HEK293T (cell line): ENCODE results near the gene BORA.
"Not testable (repeated sequence)": the region's sequence is repeated elsewhere in the genome, so short reads cannot be mapped to it uniquely, and the experiment has no call there.

ENCODE experiments used
- CTCF ChIA-PET: fragments of 350-600 bp; formaldehyde crosslinking; extraction: SDS; loops from one replicate; lab custom pipeline; 2021; ENCODE audit warnings: antibody characterized with exemption, inconsistent platforms; lab: Yijun Ruan, JAX
- POLR2A ChIA-PET: fragments of 350-600 bp; formaldehyde crosslinking; extraction: SDS; loops from one replicate; lab custom pipeline; 2020; ENCODE audit warnings: antibody characterized with exemption, inconsistent platforms; lab: Yijun Ruan, JAX
- DNase-seq: peaks from one replicate; pipeline ENCODE4 v3.0.0; 2012; ENCODE audit warnings: mixed read lengths; ENCODE audit errors: extremely low spot score
- ARNT ChIP-seq: fragments of 450-650 bp; IDR thresholded peaks from 2 replicates; pipeline ENCODE4 v1.6.1; 2017; ENCODE audit warnings: mild to moderate bottlenecking
- BHLHE40 ChIP-seq: fragments of 450-650 bp; IDR thresholded peaks from 2 replicates; pipeline ENCODE4 v1.6.1; 2016; ENCODE audit warnings: mild to moderate bottlenecking, moderate library complexity, borderline replicate concordance
- CTBP1 ChIP-seq: fragments of 450-650 bp; IDR thresholded peaks from 2 replicates; pipeline ENCODE4 v1.6.1; 2016; ENCODE audit warnings: borderline replicate concordance
- ELF4 ChIP-seq: fragments of 450-650 bp; IDR thresholded peaks from 2 replicates; pipeline ENCODE4 v1.6.1; 2017; ENCODE audit warnings: antibody characterized with exemption
- FOXA1 ChIP-seq: fragments of 450-650 bp; IDR thresholded peaks from 2 replicates; pipeline ENCODE4 v1.6.1; 2016; ENCODE audit warnings: mild to moderate bottlenecking
- FOXK2 ChIP-seq: fragments of 450-650 bp; IDR thresholded peaks from 2 replicates; pipeline ENCODE4 v1.6.1; 2016; ENCODE audit warnings: mild to moderate bottlenecking
- FOXM1 ChIP-seq: fragments of 450-650 bp; IDR thresholded peaks from 2 replicates; pipeline ENCODE4 v1.6.1; 2017; ENCODE audit warnings: mild to moderate bottlenecking, borderline replicate concordance
- HDGF ChIP-seq: fragments of 450-650 bp; IDR thresholded peaks from 2 replicates; pipeline ENCODE4 v1.6.1; 2017; ENCODE audit warnings: antibody characterized with exemption, borderline replicate concordance
- L3MBTL2 ChIP-seq: fragments of 450-650 bp; conservative IDR thresholded peaks from 2 replicates; pipeline ENCODE4 v1.6.1; 2016; ENCODE audit warnings: mild to moderate bottlenecking
- LEF1 ChIP-seq: fragments of 450-650 bp; IDR thresholded peaks from 2 replicates; pipeline ENCODE4 v1.6.1; 2017; ENCODE audit warnings: mild to moderate bottlenecking, borderline replicate concordance
- NFRKB ChIP-seq: fragments of 450-650 bp; IDR thresholded peaks from 2 replicates; pipeline ENCODE4 v1.6.1; 2016; ENCODE audit warnings: mild to moderate bottlenecking, moderate library complexity
- SP1 ChIP-seq: fragments of 450-650 bp; IDR thresholded peaks from 2 replicates; pipeline ENCODE4 v1.6.1; 2017
- SUZ12 ChIP-seq: fragments of 450-650 bp; IDR thresholded peaks from 2 replicates; pipeline ENCODE4 v1.6.1; 2016; ENCODE audit warnings: mild to moderate bottlenecking
- TARDBP ChIP-seq: fragments of 450-650 bp; IDR thresholded peaks from 2 replicates; pipeline ENCODE4 v1.6.1; 2016
- ZNF384 ChIP-seq: fragments of 450-650 bp; IDR thresholded peaks from 2 replicates; pipeline ENCODE4 v1.6.1; 2016
- TF ChIP-seq, protein P1 (sequence below): fragments of 450-650 bp; IDR thresholded peaks from 2 replicates; pipeline ENCODE4 v1.6.1; 2016

Gene BORA

DNA sequence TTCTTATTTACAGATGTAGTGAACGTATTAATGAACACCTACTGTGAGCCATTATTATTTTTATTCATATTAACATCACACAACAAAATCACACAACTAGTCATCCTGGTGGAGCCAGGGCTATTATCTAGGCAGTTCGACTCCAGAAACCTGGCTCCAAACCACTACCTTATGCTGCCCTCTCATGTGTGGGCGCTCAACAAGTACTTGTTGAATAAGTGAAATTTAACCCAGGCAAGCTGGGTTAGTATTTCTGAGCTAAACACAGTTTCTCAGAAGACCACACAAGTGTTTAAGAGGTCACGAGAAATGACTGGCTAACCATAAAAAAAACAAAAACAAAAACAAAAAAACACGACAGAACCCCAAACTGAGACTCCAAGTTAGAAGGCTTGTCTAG lies 33.9 kb upstream of the BORA start:
- ChIA-PET CTCF (no interaction called here), POLR2A (no interaction called here)
- TF ChIP-seq LEF1 = no peak
- TF ChIP-seq CTBP1 = no peak
- no peak for TF ChIP-seq ELF4
- no peak for TF ChIP-seq NFRKB
- TF ChIP-seq, protein P1, sequence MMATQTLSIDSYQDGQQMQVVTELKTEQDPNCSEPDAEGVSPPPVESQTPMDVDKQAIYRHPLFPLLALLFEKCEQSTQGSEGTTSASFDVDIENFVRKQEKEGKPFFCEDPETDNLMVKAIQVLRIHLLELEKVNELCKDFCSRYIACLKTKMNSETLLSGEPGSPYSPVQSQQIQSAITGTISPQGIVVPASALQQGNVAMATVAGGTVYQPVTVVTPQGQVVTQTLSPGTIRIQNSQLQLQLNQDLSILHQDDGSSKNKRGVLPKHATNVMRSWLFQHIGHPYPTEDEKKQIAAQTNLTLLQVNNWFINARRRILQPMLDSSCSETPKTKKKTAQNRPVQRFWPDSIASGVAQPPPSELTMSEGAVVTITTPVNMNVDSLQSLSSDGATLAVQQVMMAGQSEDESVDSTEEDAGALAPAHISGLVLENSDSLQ = no peak
- no peak for TF ChIP-seq FOXA1
- TF ChIP-seq SUZ12 = no peak
- no peak for TF ChIP-seq SP1
- TF ChIP-seq FOXK2 = no peak
- TF ChIP-seq FOXM1 = no peak
- no peak for TF ChIP-seq HDGF
- DNase-seq = no peak

DNA sequence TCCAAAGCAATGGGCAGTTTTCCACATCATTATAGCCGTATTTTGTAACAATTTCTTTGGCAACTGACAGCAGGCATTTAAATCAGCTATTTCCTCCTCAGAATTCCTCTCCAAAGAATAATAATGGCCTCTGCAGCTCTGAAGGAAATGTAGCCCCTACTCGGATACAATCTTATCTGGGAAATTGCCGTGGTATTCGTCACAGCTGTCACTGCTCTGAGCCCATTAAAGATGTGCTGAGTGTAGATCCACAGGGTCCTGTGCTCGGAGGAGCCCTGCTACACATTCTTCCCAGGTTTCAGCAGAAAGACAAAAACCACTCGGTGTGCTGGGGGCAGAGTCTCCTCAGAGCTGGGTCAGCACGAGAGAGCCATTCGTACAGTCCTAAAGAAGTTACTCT lies 33.4 kb upstream of the BORA start:
- DNase-seq = no peak
- no peak for TF ChIP-seq SP1
- CTCF ChIA-PET = no interaction called here
- POLR2A ChIA-PET = no interaction called here

DNA sequence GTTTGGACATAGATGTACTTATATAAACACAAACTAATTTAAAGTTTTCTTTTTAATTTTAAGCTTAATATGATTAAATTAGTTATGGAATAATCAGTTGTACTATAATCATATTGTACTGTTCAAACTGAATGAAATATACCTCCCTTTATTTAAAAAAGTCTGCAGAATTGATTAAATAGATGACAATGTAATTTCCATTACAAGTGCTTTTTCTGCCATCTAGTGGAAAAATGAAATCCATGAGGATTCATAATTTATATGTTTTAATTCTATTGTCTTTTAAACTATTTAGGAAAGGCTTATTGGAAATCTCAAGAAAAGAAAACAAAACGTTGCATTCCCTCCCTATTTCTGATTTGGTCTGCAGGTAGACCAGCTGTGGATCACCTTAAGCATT lies 31.1 kb upstream of the BORA start:
- DNase-seq = no peak
- ChIA-PET POLR2A (no interaction called here), CTCF (interaction anchor here (1.3 kb wide), 1 partner anchor 53 kb away, joined by 3 read pairs; no protein-coding TSS in a partner anchor)
- no peak for TF ChIP-seq L3MBTL2
- no peak for TF ChIP-seq NFRKB
- no peak for TF ChIP-seq HDGF
- TF ChIP-seq, protein P1 = no peak
- no peak for TF ChIP-seq SUZ12
- TF ChIP-seq BHLHE40 = no peak
- TF ChIP-seq FOXM1 = no peak
- TF ChIP-seq TARDBP = no peak
- no peak for TF ChIP-seq LEF1
- TF ChIP-seq ELF4 = no peak
- no peak for TF ChIP-seq ARNT
- TF ChIP-seq FOXK2 = no peak
- no peak for TF ChIP-seq ZNF384
- no peak for TF ChIP-seq CTBP1
- TF ChIP-seq FOXA1 = no peak
- TF ChIP-seq SP1 = no peak

DNA sequence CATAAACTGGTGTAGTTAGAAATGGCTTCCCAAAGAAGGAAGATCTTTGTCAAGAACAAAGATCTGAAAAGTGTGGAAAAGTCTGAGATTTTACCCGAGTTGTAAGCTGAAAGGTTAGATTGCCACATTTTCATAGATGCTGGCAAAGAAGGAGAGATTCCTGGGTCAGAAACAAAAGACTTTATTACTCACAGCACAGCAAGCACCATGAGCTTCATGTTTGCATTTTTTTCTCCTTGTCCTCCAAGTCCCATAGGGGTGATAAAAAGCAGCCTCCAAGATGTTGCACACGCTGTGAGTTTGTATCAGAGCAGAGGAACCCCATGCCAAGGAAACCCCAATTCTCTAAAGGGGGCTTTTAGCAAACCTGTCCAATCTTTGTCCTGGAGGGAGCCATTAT lies 29.6 kb upstream of the BORA start:
- CTCF ChIA-PET = interaction anchor here (0.6 kb wide), 1 partner anchor 235 kb away, joined by 6 read pairs; no protein-coding TSS in a partner anchor

DNA sequence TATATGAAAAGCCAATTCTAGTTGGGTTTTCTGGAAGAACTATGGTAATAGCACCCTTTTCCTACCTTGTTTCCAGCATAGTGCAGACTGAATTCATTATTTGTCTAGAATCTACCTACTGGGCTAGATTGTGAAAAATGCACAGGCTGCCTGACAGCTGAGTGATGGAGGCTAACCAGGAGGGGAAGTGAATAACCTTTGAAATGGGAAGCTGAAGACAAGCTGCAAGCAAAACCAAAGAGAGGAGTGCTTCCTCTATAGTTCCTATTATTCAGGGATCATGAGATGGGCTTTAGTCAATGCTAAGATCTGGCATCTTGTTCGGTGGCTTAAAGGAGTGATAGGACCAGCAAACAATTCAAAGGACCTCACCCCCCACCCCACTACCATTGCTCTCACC lies 27.2 kb upstream of the BORA start:
- POLR2A ChIA-PET = no interaction called here

More for the DNA sequence above, 29.6 kb upstream of the BORA start:
- TF ChIP-seq FOXM1 (no peak), ZNF384 (no peak), L3MBTL2 (no peak), TARDBP (no peak), FOXA1 (no peak)
- no peak for DNase-seq
- POLR2A ChIA-PET = no interaction called here

DNA sequence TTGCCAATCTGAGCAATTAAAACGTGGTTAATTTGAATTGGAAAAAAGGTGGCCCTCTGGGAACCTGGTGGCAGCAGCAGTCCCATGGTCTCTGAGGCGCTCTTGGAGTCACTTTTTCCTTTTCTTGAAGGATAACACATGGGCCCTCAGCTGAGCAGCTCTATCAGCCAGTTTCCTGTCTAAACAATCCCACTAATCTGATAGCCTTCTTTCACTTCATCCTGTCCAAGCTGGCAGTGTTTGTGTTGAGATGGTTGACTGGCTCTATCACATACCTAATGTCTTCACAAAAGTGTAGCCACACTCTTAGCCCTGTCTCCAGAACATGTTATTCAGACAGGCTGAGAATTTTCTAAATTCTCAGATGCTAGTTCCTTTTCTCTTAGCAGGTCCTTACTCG lies 10.9 kb upstream of the BORA start:
- CTCF ChIA-PET = no interaction called here
- POLR2A ChIA-PET = no interaction called here
- DNase-seq = no peak
- TF ChIP-seq HDGF (no peak), LEF1 (no peak)

More for the DNA sequence above, 27.2 kb upstream of the BORA start:
- TF ChIP-seq ARNT (no peak), HDGF (no peak), ZNF384 (no peak), BHLHE40 (no peak), SUZ12 (no peak), NFRKB (no peak), FOXA1 (no peak)
- CTCF ChIA-PET = no interaction called here
- DNase-seq = no peak

DNA sequence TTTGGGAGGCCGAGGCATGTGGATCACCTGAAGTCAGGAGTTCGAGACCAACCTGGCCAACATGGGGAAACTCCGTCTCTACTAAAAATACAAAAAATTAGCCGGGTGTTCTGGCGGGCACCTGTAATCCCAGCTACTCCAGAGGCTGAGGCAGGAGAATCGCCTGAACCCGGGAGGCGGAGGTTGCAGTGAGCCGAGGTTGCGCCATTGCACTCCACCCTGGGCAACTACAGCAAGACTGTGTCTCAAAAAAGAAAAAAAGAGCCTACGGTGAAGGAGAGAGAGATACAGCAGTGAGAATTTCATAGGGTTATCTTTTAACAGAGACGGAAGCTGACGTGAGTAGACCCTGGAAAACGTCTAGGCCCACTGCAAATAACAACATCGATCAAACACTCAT lies 1.5 kb upstream of the BORA start:
- DNase-seq, CTCF ChIA-PET, POLR2A ChIA-PET: not testable (repeated sequence)

DNA sequence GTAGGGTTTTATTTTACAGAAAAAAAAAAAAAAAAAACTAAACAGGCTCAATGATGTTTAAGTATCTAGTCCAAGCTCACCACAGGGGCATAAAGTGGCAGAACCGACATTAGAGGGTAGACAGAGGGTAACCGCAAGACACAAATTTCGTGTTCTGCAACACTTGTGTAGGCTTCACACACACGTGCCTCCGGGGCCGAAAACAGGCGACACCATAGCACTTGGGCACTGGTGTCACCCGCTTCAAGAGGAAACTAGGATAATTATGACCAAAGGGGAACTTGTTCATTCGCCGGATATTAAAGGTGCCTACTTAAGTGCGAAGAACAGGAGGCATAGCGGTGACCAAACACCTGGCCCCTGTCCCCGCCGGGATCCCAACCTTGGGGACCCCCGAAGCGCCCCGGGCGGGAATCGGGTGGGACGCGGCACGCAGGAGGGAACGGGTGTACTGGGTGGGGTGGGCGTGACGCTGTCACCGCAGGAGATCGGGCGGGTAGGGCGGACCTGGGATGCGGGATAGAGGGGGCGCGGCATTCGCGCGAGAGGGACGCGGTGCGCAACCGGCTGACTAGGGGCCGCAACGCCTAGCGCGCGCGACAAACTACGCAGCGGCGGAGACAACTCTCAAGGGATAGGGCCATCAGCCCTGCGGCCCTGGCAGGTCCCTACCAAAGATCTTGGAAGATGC lies 852 bp upstream of the BORA start:
- TF ChIP-seq, protein P1 = no peak
- TF ChIP-seq FOXA1 (no peak), TARDBP (no peak), LEF1 (no peak; the same call in 1 of the 2 replicates), L3MBTL2 (peak; percentile 98), BHLHE40 (no peak), SUZ12 (no peak), ZNF384 (peak; percentile 72), ARNT (no peak), SP1 (no peak), NFRKB (no peak), FOXK2 (no peak), FOXM1 (no peak), HDGF (no peak), ELF4 (no peak), CTBP1 (no peak)
- ChIA-PET POLR2A (no interaction called here), CTCF (no interaction called here)
- peak; percentile 75 for DNase-seq
